ENCODE measurements around the gene CNTNAP2. TPM values are rescaled to one million over a fixed set of nuclear protein-coding genes. Genes with fewer than 3 reads are reported as not detected.

The CNTNAP2 gene
- total RNA-seq, 1 donor from 2014 or later, result 0.59 TPM

GRCh38 chr7:148287538-148287937 is 2170.9 kb downstream of the CNTNAP2 start:
- H3K4me3 ChIP-seq, result no peak overlapping the region
- H3K36me3 ChIP-seq, result no peaks in the 10 kb centered on the region
- H3K9me3 ChIP-seq, result no peaks in the 10 kb centered on the region
- no peaks in the 10 kb centered on the region for H3K27me3 ChIP-seq (ENCODE audit: low read depth)
- intact Hi-C loops (cut with DNase I), result no loop called here
- H3K27ac ChIP-seq, result no peak overlapping the region
- H3K4me1 ChIP-seq, result no peaks in the 10 kb centered on the region
- no peak for TF ChIP-seq CTCF (IDR thresholded peaks at IDR 0.05)
- ATAC-seq, result no peak
- no peak for DNase-seq

- no peaks in the 10 kb centered on the region for H3K36me3 ChIP-seq
- no peak for TF ChIP-seq CTCF (IDR thresholded peaks at IDR 0.05)
- intact Hi-C loops (cut with DNase I), result no loop called here
- H3K9me3 ChIP-seq, result no peaks in the 10 kb centered on the region
- DNase-seq, result no peak
- ATAC-seq, result no peak
- no peak overlapping the region for H3K27ac ChIP-seq
- H3K4me3 ChIP-seq, result no peak overlapping the region
- no peaks in the 10 kb centered on the region for H3K4me1 ChIP-seq
- no peaks in the 10 kb centered on the region for H3K27me3 ChIP-seq (ENCODE audit: low read depth)
Observed at GRCh38 chr7:148288592-148289151, 2172.1 kb downstream of the CNTNAP2 start.

- Histone ChIP-seq H3K9me3 (no peaks in the 10 kb centered on the region), H3K4me3 (no peak overlapping the region), H3K36me3 (no peaks in the 10 kb centered on the region), H3K27ac (no peak overlapping the region), H3K27me3 (ENCODE audit: low read depth) (no peaks in the 10 kb centered on the region), H3K4me1 (no peaks in the 10 kb centered on the region)
- no peak for TF ChIP-seq CTCF (IDR thresholded peaks at IDR 0.05)
- no peak for DNase-seq
- no peak for ATAC-seq
- intact Hi-C loops (cut with DNase I), result no loop called here
Observed at GRCh38 chr7:148289630-148290029, 2173.0 kb downstream of the CNTNAP2 start.

- H3K27me3 ChIP-seq (ENCODE audit: low read depth), result no peaks in the 10 kb centered on the region
- intact Hi-C loops (cut with DNase I), result no loop called here
- H3K4me1 ChIP-seq, result no peaks in the 10 kb centered on the region
- no peak for TF ChIP-seq CTCF (IDR thresholded peaks at IDR 0.05)
- H3K36me3 ChIP-seq, result no peaks in the 10 kb centered on the region
- DNase-seq (no peak), ATAC-seq (no peak)
- H3K4me3 ChIP-seq, result no peak overlapping the region
- H3K9me3 ChIP-seq, result no peaks in the 10 kb centered on the region
- no peak overlapping the region for H3K27ac ChIP-seq
Observed at GRCh38 chr7:148290538-148290937, 2173.9 kb downstream of the CNTNAP2 start.

- Histone ChIP-seq H3K9me3 (no peaks in the 10 kb centered on the region), H3K27ac (no peak overlapping the region), H3K27me3 (ENCODE audit: low read depth) (no peaks in the 10 kb centered on the region), H3K4me1 (no peaks in the 10 kb centered on the region), H3K36me3 (no peaks in the 10 kb centered on the region), H3K4me3 (no peak overlapping the region)
- TF ChIP-seq CTCF (IDR thresholded peaks at IDR 0.05), result no peak
- no peak for ATAC-seq
- DNase-seq, result no peak
- intact Hi-C loops (cut with DNase I), result no loop called here
Observed at GRCh38 chr7:148291799-148292198, 2175.2 kb downstream of the CNTNAP2 start.

All from lower lobe of right lung (tissue), 2 donors.